ENCODE measurements around the gene DLG2. TPM values are rescaled to one million over a fixed set of nuclear protein-coding genes. Genes with fewer than 3 reads are reported as not detected.

The DLG2 gene
- total and polyA plus RNA-seq, 2 of the 8 experiments (the other 6 are each of a cell fraction or from before 2014, with no cell fraction given), result 1.7 to 14.3 TPM

- Histone ChIP-seq H4K20me1 (replicated peaks in 1 of 2; ENCODE audit: control insufficient read depth in 1 of 2, insufficient read depth in 2 of 2, low read length in 2 of 2) (no peaks in the 10 kb centered on the region), H2AFZ (ENCODE audit: low read length) (no peak overlapping the region), H3K4me1 (replicated peaks in 1 of 4; ENCODE audit: control insufficient read depth in 3 of 4, insufficient read depth in 4 of 4, low read length in 3 of 4) (no peaks in the 10 kb centered on the region), H3K56ac (replicated peaks; ENCODE audit: insufficient read length, low read depth, low read length) (no peak overlapping the region), H2BK12ac (ENCODE audit: low read depth, low read length) (no peak overlapping the region), H4K91ac (replicated peaks; ENCODE audit: insufficient read length, low read length) (no peak overlapping the region), H2AK5ac (ENCODE audit: low read depth, low read length) (no peak overlapping the region), H3K27me3 (replicated peaks in 1 of 4; ENCODE audit: control insufficient read depth in 3 of 4, extremely low read depth in 1 of 4, insufficient read depth in 3 of 4, low read length in 3 of 4) (no peaks in the 10 kb centered on the region), H3K9me3 (ENCODE audit: insufficient read depth in 2 of 2, low read depth in 1 of 2, low read length in 1 of 2) (no peaks in the 10 kb centered on the region), H3K23me2 (ENCODE audit: low read depth, low read length) (0 out of 2 replicates have a peak, but pooled peaks cover 2% of the 10 kb centered on the region), H3K23ac (ENCODE audit: insufficient read length) (no peak overlapping the region), H3K79me2 (ENCODE audit: control insufficient read depth in 1 of 2, insufficient read depth in 2 of 2, low read length in 2 of 2) (no peaks in the 10 kb centered on the region), H3K4ac (replicated peaks; ENCODE audit: insufficient read length, low read depth, low read length) (no peak overlapping the region), H2BK20ac (ENCODE audit: low read length) (no peak overlapping the region), H3K9ac (replicated peaks in 1 of 4; ENCODE audit: extremely low read depth in 1 of 4, low read depth in 3 of 4, low read length in 3 of 4) (no peak overlapping the region), H3K4me3 (ENCODE audit: extremely low read depth in 1 of 4, insufficient read depth in 2 of 4, low read depth in 3 of 4, low read length in 4 of 4) (no peak overlapping the region), H4K8ac (ENCODE audit: extremely low read depth, insufficient read depth, low read length) (no peak overlapping the region), H3K79me1 (ENCODE audit: low read depth, low read length) (no peaks in the 10 kb centered on the region), H2BK5ac (ENCODE audit: low read depth, low read length) (no peak overlapping the region), H3K4me2 (ENCODE audit: insufficient read depth in 1 of 2, low read depth in 2 of 2, low read length in 2 of 2) (no peak overlapping the region), H3K14ac (ENCODE audit: insufficient read length) (no peak overlapping the region), H3K18ac (ENCODE audit: extremely low read depth, low read length) (no peak overlapping the region), H3K27ac (ENCODE audit: low read depth, low read length) (no peak overlapping the region), H4K5ac (ENCODE audit: insufficient read length, low read depth, low read length) (no peak overlapping the region), H2BK120ac (replicated peaks; ENCODE audit: low read depth, low read length) (no peak overlapping the region), H3K36me3 (ENCODE audit: control insufficient read depth in 2 of 4, insufficient read depth in 4 of 4, low read length in 3 of 4) (no peaks in the 10 kb centered on the region), H2BK15ac (ENCODE audit: low read length) (no peak overlapping the region)
- ChIA-PET CTCF (ENCODE audit: partially characterized antibody) (interaction anchor here (0.6 kb wide), 1 partner anchor 1011 kb away, joined by 3 read pairs; no protein-coding TSS in a partner anchor), POLR2A (ENCODE audit: partially characterized antibody) (no interaction called here)
- DNase-seq (ENCODE audit: low read depth in 1 of 2, low spot score in 2 of 2), result no peak
- FAIRE-seq, result no peak
- no peak for TF ChIP-seq SP4 (IDR thresholded peaks at IDR 0.05; ENCODE audit: low read length)
- no peak for TF ChIP-seq ZNF274 (IDR thresholded peaks at IDR 0.05; ENCODE audit: borderline replicate concordance, extremely low read depth, low read length)
- 86% methylated on average over 7 of the region's 7 CpGs; no CpG with 5 or more reads in 1 of the 2 experiments for WGBS, 2 experiments (ENCODE audit: extremely low coverage in 1 of 2, insufficient coverage in 1 of 2, insufficient read length in 1 of 2, insufficient replicate concordance in 2 of 2, low coverage in 1 of 2, low lambda C conversion rate in 2 of 2, missing lambda C conversion rate in 1 of 2)
These were observed 1636.9 kb downstream of the DLG2 start for GRCh38 chr11:83990160-83990733.
